ENCODE data around the gene AGAP1.

The AGAP1 gene

GRCh38 chr2:235936493-235936892 is 442.6 kb downstream of the AGAP1 start:
- POLR2A ChIA-PET: no interaction called here
- DNase-seq (ENCODE audit: extremely low spot score): no peak

GRCh38 chr2:235937087-235937486 is 443.2 kb downstream of the AGAP1 start:
- ChIA-PET CTCF (interaction anchor here (1.0 kb wide), 1 partner anchor 10 kb away, joined by 3 read pairs; no protein-coding TSS in a partner anchor), POLR2A (no interaction called here)
- no peak for TF ChIP-seq CTCF (IDR thresholded peaks at IDR 0.05; ENCODE audit: control extremely low read depth, extremely low read depth, low read depth, missing control alignments)

More at GRCh38 chr2:235936493-235936892, 442.6 kb downstream of the AGAP1 start:
- CTCF ChIA-PET: interaction anchor here (1.0 kb wide), 1 partner anchor 10 kb away, joined by 3 read pairs; no protein-coding TSS in a partner anchor
- peak; percentile 25 for TF ChIP-seq CTCF (IDR thresholded peaks at IDR 0.05; ENCODE audit: control extremely low read depth, extremely low read depth, low read depth, missing control alignments)

GRCh38 chr2:235937526-235937925 is 443.7 kb downstream of the AGAP1 start:
- TF ChIP-seq CTCF (IDR thresholded peaks at IDR 0.05; ENCODE audit: control extremely low read depth, extremely low read depth, low read depth, missing control alignments): no peak
- DNase-seq (ENCODE audit: extremely low spot score): no peak
- ChIA-PET CTCF (interaction anchor here (1.0 kb wide), 1 partner anchor 11 kb away, joined by 3 read pairs; no protein-coding TSS in a partner anchor), POLR2A (no interaction called here)

More at GRCh38 chr2:235937087-235937486, 443.2 kb downstream of the AGAP1 start:
- DNase-seq (ENCODE audit: extremely low spot score): no peak

DNA sequence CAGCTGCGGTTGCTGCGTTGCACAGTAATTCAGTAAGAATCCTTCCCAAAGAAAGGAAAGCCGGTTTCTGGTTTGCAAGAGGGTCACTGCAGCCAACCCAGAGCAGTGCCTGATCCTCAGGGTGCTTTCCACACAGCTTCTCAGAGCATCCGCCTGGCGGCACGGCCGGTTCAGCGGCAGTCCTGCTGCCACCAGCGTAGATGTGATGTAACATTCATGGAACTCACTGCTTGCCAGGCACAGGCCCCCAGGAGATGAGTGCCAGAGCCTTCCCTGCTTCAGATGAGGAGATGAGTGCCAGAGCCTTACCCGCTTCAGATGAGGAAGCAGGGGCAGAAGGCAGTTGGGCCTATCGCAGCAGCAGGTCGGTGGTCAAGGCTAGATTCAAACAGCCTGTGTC is 444.1 kb downstream of the AGAP1 start:
- TF ChIP-seq CTCF (IDR thresholded peaks at IDR 0.05; ENCODE audit: control extremely low read depth, extremely low read depth, low read depth, missing control alignments): no peak
- ChIA-PET POLR2A (no interaction called here), CTCF (no interaction called here)
- DNase-seq (ENCODE audit: extremely low spot score): no peak

GRCh38 chr2:235938611-235939010 is 444.8 kb downstream of the AGAP1 start:
- POLR2A ChIA-PET: no interaction called here
- TF ChIP-seq CTCF (IDR thresholded peaks at IDR 0.05; ENCODE audit: control extremely low read depth, extremely low read depth, low read depth, missing control alignments): no peak
- CTCF ChIA-PET: no interaction called here
- DNase-seq (ENCODE audit: extremely low spot score): no peak

DNA sequence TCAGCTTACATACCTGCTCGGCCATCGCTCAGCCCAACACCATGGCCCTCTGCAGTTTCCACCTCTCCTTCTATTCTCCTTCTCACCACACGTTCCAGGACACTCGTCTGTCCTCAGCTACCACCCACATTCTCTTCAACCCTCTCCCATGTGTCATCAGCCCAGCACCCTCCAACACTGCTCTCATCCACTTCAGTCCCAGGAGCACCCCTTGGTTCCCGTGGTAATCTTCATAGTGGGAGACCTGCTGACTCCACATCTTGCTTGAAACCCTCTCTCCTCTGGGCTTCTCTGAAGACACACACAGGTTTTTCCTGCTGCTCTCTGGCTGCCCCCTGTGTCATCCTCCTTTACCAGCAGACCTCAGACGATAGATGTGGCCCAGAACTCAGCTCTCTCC is 445.6 kb downstream of the AGAP1 start:
- DNase-seq (ENCODE audit: extremely low spot score): no peak
- ChIA-PET CTCF (no interaction called here), POLR2A (no interaction called here)
- no peak for TF ChIP-seq CTCF (IDR thresholded peaks at IDR 0.05; ENCODE audit: control extremely low read depth, extremely low read depth, low read depth, missing control alignments)

DNA sequence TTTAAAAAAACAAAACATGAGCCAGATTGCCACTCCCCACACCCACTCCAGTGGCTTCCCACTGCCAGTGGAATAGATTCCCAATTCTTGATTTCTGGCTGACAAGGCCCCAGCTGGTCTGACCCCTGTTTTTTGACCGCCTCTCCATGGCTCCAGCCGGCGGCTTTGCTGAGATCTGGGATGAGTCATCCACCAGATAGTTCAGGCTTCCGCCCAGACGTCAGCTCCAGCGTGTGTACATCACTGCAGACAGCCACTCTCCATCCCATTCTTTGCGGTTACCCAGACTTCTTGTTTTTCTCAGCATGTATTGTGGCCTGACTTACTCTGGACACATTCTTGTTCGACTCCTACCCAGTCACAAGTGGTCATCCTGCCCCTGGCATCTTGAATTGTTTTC is 446.5 kb downstream of the AGAP1 start:
- TF ChIP-seq CTCF (IDR thresholded peaks at IDR 0.05; ENCODE audit: control extremely low read depth, extremely low read depth, low read depth, missing control alignments): no peak
- ChIA-PET POLR2A (no interaction called here), CTCF (no interaction called here)
- no peak for DNase-seq (ENCODE audit: extremely low spot score)

Data from GM10248 (cell line).